Measurements from ENCODE around the gene DYSF. TPM values are rescaled to one million over a fixed set of nuclear protein-coding genes. Genes with fewer than 3 reads are reported as not detected.

Gene DYSF
- total RNA-seq, 1 donor from 2014 or later, result 85.9 TPM

GRCh38 chr2:71720283-71720560 is 266.9 kb downstream of the DYSF start:
- DNase-seq (ENCODE audit: low read depth in 2 of 2), result no peak

- no peak for DNase-seq (ENCODE audit: low read depth in 2 of 2)
These were observed 267.4 kb downstream of the DYSF start for GRCh38 chr2:71720596-71721361.

- DNase-seq (ENCODE audit: low read depth in 2 of 2), result no peak
These were observed 268.0 kb downstream of the DYSF start for GRCh38 chr2:71721362-71721665.

GRCh38 chr2:71721669-71722068 is 268.3 kb downstream of the DYSF start:
- no peak for DNase-seq (ENCODE audit: low read depth in 2 of 2)

GRCh38 chr2:71722286-71722685 is 268.9 kb downstream of the DYSF start:
- no peak for DNase-seq (ENCODE audit: low read depth in 2 of 2)

GRCh38 chr2:71724793-71725192 is 271.4 kb downstream of the DYSF start:
- no peak for DNase-seq (ENCODE audit: low read depth in 2 of 2)

GRCh38 chr2:71725836-71726235 is 272.5 kb downstream of the DYSF start:
- DNase-seq (ENCODE audit: low read depth in 2 of 2), result no peak

- DNase-seq (ENCODE audit: low read depth in 2 of 2), result no peak
These were observed 274.2 kb downstream of the DYSF start for GRCh38 chr2:71727562-71727961.

- DNase-seq (ENCODE audit: low read depth in 2 of 2), result no peak
These were observed 274.7 kb downstream of the DYSF start for GRCh38 chr2:71728036-71728435.

- no peak for DNase-seq (ENCODE audit: low read depth in 2 of 2)
These were observed 277.5 kb downstream of the DYSF start for GRCh38 chr2:71730785-71731383.

GRCh38 chr2:71734620-71735019 is 281.3 kb downstream of the DYSF start:
- no peak for DNase-seq (ENCODE audit: low read depth in 2 of 2)

- DNase-seq (ENCODE audit: low read depth in 2 of 2), result no peak
These were observed 282.3 kb downstream of the DYSF start for GRCh38 chr2:71735676-71736075.

Other genes with a start within 250 kb of the DYSF start
- 1.0 and 1.3 TPM in 2 replicates for gene PAIP2B, start 226.5 kb upstream of the DYSF start, total RNA-seq
- gene ZNF638, start 121.8 kb upstream of the DYSF start, total RNA-seq, result 75.6 and 77.1 TPM in 2 replicates